Uterus (tissue), 4 donors: Measurements from ENCODE around the gene CAND2. TPM values are rescaled to one million over a fixed set of nuclear protein-coding genes. Genes with fewer than 3 reads are reported as not detected.

Source experiments
- DNase-seq, 2 donors: peaks; one replicate each; pipeline ENCODE4 v3.0.0-alpha.2; 2019 to 2020
- H3K27ac ChIP-seq, 2 donors: fragments of 200-600 bp; sonication (generic); 1 replicate in 1 of 2; 2 replicates in 1 of 2; pipeline ENCODE4 v1.5.1; 2016 to 2018
- H3K27me3 ChIP-seq, 2 donors: fragments of 200-600 bp; sonication (generic); one replicate each; pipeline ENCODE4 v1.5.1; 2018 to 2019; ENCODE audit warnings: control low read depth in 1 of 2
- H3K36me3 ChIP-seq, 2 donors: fragments of 200-600 bp; sonication (generic); one replicate each; pipeline ENCODE4 v1.5.1; 2019; ENCODE audit warnings: control low read depth in 1 of 2
- H3K4me1 ChIP-seq, 2 donors: fragments of 200-600 bp; sonication (generic); one replicate each; pipeline ENCODE4 v1.5.1; 2018 to 2019; ENCODE audit warnings: control low read depth in 1 of 2
- H3K4me3 ChIP-seq, 2 donors: fragments of 200-600 bp; sonication (generic); 1 replicate in 1 of 2; 2 replicates in 1 of 2; pipeline ENCODE4 v1.5.1; 2018 to 2019; ENCODE audit warnings: mild to moderate bottlenecking in 1 of 2
- H3K9me3 ChIP-seq, 2 donors: fragments of 200-600 bp; sonication (generic); one replicate each; pipeline ENCODE4 v1.5.1; 2019; ENCODE audit warnings: control low read depth in 1 of 2
- POLR2A ChIP-seq, 2 donors: fragments of 450-650 bp; IDR thresholded peaks; one replicate each; pipeline ENCODE4 v1.6.1; 2016; ENCODE audit warnings: antibody characterized with exemption in 2 of 2, mild to moderate bottlenecking in 1 of 2, moderate library complexity in 1 of 2
- intact Hi-C: fragments of 100-400 bp; cut with DNase I; formaldehyde crosslinking; loops from one replicate; pipeline ENCODE4 v1.15.1; 2023; ENCODE audit warnings: low total_unique reads
- total RNA-seq, 4 donors: library from RNA; depleted of rRNA in 3 of 4; stranded (reverse); fragments of >200 nt in 3 of 4; gene quantifications; one replicate each; pipeline versions ENCODE4 v1.1.0 to v1.2.4, GENCODE V29; 2014 to 2023
- TF ChIP-seq, protein P1 (sequence below), 4 experiments: fragments of 200-600 bp in 2 of 4; fragments of 450-650 bp in 2 of 4; sonication (generic) in 2 of 4; IDR thresholded peaks; one replicate each; pipeline ENCODE4 v1.5.1; 2016 to 2019; ENCODE audit warnings: antibody characterized with exemption in 4 of 4, mild to moderate bottlenecking in 2 of 4, moderate library complexity in 1 of 4
- donor health status: DM: yes; HTN: yes; CAD: no.

The CAND2 gene
- total RNA-seq, 4 donors from 2014 or later: 6.8 to 42.0 (median 22.1) TPM

DNA sequence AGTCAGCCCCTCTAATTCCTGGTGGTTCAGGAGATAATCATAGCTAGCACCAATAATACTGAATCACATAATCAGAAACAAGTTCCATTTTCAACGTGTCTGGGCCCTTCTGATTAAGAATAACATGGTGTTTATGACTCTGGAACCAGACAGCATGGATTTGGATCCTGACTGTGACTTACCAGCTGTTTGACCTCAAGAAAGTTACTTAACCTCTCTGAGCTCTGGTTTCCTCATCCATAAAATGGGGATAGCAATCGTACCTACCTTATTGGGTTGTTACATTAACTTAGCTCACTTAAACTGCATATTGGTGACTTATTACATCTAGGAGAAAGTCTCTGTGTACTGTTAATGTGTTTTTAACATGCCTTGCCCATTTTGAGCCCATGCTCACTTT, 26.7 kb upstream of the CAND2 start:
- no peak for DNase-seq
- no peak overlapping the region for H3K4me3 ChIP-seq

DNA sequence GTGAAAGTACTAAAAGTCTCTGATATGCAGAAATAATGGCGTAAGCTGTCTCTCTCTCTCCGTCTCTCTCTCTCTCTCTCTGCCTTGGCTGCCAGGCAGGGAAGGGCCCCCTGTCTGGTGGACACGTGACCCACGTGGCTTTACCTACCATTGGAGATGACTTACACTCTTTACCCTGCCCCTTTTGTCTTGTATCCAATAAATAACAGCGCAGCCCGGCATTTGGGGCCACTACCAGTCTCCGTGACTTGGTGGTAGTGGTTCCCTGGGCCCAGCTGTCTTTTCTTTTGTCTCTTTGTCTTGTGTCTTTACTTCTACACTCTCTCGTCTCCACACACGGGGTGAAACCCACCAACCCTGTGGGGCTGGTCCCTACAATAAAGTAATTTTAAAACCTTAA, 25.2 kb upstream of the CAND2 start:
- DNase-seq: no peak
- intact Hi-C loops: no loop called here
- Histone ChIP-seq H3K27ac (no peak overlapping the region), H3K27me3 (no peaks in the 10 kb centered on the region), H3K4me3 (no peak overlapping the region), H3K9me3 (no peaks in the 10 kb centered on the region), H3K4me1 (no peaks in the 10 kb centered on the region), H3K36me3 (no peaks in the 10 kb centered on the region)
- TF ChIP-seq, protein P1, sequence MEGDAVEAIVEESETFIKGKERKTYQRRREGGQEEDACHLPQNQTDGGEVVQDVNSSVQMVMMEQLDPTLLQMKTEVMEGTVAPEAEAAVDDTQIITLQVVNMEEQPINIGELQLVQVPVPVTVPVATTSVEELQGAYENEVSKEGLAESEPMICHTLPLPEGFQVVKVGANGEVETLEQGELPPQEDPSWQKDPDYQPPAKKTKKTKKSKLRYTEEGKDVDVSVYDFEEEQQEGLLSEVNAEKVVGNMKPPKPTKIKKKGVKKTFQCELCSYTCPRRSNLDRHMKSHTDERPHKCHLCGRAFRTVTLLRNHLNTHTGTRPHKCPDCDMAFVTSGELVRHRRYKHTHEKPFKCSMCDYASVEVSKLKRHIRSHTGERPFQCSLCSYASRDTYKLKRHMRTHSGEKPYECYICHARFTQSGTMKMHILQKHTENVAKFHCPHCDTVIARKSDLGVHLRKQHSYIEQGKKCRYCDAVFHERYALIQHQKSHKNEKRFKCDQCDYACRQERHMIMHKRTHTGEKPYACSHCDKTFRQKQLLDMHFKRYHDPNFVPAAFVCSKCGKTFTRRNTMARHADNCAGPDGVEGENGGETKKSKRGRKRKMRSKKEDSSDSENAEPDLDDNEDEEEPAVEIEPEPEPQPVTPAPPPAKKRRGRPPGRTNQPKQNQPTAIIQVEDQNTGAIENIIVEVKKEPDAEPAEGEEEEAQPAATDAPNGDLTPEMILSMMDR (IDR thresholded peaks at IDR 0.05): no peak
- TF ChIP-seq POLR2A (IDR thresholded peaks at IDR 0.05): no peak

More for the DNA sequence above, 26.7 kb upstream of the CAND2 start:
- H3K27ac ChIP-seq: no peak overlapping the region
- H3K9me3 ChIP-seq: no peaks in the 10 kb centered on the region
- H3K36me3 ChIP-seq: no peaks in the 10 kb centered on the region
- H3K27me3 ChIP-seq: no peaks in the 10 kb centered on the region
- H3K4me1 ChIP-seq: no peaks in the 10 kb centered on the region
- TF ChIP-seq, protein P1 (IDR thresholded peaks at IDR 0.05): no peak
- no peak for TF ChIP-seq POLR2A (IDR thresholded peaks at IDR 0.05)
- intact Hi-C loops: no loop called here

DNA sequence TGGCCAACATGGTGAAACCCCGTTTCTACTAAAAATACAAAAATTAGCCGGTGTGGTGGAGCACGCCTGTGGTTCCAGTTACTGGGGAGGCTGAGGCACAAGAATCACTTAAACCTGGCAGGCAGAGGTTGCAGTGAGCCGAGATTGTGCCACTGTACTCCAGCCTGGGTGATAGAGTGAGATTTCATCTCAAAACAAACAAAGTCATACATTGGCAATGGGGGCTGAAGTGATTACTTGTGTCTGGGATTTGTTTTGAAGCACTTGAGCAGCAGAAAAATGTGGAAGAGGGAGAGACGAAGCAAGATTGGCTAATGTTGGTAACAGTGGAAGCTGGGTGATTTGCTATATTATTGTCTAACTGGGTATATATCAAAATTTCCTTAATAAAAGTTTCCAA, 24.0 kb upstream of the CAND2 start:
- no peak for TF ChIP-seq POLR2A (IDR thresholded peaks at IDR 0.05)
- TF ChIP-seq, protein P1 (IDR thresholded peaks at IDR 0.05): no peak
- Histone ChIP-seq H3K36me3 (no peaks in the 10 kb centered on the region), H3K27ac (no peak overlapping the region), H3K27me3 (no peaks in the 10 kb centered on the region), H3K4me1 (no peaks in the 10 kb centered on the region), H3K4me3 (no peak overlapping the region), H3K9me3 (no peaks in the 10 kb centered on the region)
- no peak for DNase-seq
- intact Hi-C loops: no loop called here

DNA sequence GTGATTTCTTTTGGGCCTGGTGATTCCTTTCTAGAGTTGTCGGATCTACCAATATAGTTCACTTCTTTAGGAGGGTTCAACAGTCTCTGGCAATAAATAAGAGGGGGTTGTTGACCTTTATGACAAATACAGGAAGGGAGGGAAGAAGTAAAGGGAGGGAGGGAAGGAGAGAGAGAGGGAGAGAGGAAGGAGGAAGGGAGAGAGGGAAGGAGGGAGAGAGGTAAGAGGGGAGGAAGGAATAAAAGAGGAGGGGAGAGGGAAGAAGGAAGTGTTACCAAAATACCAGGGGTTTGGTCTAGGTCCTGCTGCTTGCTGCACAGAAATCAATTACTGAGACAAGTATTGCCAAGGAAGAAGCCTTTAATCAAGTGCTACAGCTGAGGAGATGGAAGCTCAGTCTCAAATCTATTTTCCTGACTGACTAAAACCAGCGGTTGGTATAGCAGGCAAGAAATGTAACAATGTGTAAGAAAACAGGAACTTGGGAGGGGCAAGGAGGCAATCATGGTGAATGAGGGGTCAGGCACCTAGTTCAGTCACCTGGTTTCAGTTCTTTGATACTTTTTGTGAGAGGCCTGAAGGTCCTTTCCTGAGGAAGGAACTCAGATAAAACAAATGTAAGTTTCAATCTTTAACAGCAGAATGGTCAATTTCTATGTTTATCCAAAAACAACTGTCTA, 23.3 kb upstream of the CAND2 start:
- no peaks in the 10 kb centered on the region for H3K27me3 ChIP-seq
- no peak for DNase-seq
- H3K27ac ChIP-seq: no peak overlapping the region
- no peak for TF ChIP-seq POLR2A (IDR thresholded peaks at IDR 0.05)
- TF ChIP-seq, protein P1 (IDR thresholded peaks at IDR 0.05): no peak
- no peaks in the 10 kb centered on the region for H3K36me3 ChIP-seq
- H3K4me3 ChIP-seq: no peak overlapping the region
- no peaks in the 10 kb centered on the region for H3K4me1 ChIP-seq
- intact Hi-C loops: no loop called here
- H3K9me3 ChIP-seq: no peaks in the 10 kb centered on the region

DNA sequence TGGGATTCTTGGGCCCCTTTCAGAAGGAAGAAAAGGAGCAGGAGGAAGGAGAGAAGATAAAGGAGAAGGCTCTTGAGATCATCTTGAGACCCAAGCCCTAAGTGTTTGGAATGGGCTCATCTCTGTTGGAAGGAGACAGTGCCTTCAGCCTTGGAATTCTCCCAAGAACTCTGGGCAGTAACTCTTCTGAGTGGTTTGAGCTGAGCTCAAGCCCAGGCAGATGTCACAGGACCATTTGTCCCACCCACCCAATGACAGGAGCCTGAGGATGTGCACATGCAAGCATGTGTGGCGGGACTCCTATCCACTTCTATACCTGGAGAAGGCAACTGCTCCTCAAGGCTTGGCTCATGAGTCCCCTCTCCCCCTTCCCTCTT, 22.8 kb upstream of the CAND2 start:
- DNase-seq: no peak
- Histone ChIP-seq H3K27ac (no peak overlapping the region), H3K27me3 (no peaks in the 10 kb centered on the region), H3K4me3 (no peak overlapping the region), H3K36me3 (no peaks in the 10 kb centered on the region), H3K4me1 (no peaks in the 10 kb centered on the region), H3K9me3 (no peaks in the 10 kb centered on the region)
- intact Hi-C loops: no loop called here
- TF ChIP-seq, protein P1 (IDR thresholded peaks at IDR 0.05): no peak
- TF ChIP-seq POLR2A (IDR thresholded peaks at IDR 0.05): no peak
